Suprapubic skin (tissue), 3 donors: ENCODE results near the gene ERGIC1.

Experiments
- EP300 ChIP-seq: sonication (generic); formaldehyde crosslinking; IDR thresholded peaks from one replicate; pipeline ENCODE4 v1.6.1; 2017; ENCODE audit warnings: antibody characterized with exemption
- POLR2A ChIP-seq, 2 donors: fragments of 450-650 bp; IDR thresholded peaks; one replicate each; pipeline ENCODE4 v1.6.1; 2017; ENCODE audit warnings: antibody characterized with exemption in 2 of 2, mild to moderate bottlenecking in 2 of 2, moderate library complexity in 2 of 2
- TF ChIP-seq, protein P1 (sequence below), 2 donors: fragments of 200-600 bp in 1 of 2; fragments of 450-650 bp in 1 of 2; sonication (generic) in 1 of 2; IDR thresholded peaks; one replicate each; pipeline ENCODE4 v1.5.1; 2016 to 2019; ENCODE audit warnings: antibody characterized with exemption in 2 of 2, mild to moderate bottlenecking in 1 of 2, moderate library complexity in 1 of 2

DNA sequence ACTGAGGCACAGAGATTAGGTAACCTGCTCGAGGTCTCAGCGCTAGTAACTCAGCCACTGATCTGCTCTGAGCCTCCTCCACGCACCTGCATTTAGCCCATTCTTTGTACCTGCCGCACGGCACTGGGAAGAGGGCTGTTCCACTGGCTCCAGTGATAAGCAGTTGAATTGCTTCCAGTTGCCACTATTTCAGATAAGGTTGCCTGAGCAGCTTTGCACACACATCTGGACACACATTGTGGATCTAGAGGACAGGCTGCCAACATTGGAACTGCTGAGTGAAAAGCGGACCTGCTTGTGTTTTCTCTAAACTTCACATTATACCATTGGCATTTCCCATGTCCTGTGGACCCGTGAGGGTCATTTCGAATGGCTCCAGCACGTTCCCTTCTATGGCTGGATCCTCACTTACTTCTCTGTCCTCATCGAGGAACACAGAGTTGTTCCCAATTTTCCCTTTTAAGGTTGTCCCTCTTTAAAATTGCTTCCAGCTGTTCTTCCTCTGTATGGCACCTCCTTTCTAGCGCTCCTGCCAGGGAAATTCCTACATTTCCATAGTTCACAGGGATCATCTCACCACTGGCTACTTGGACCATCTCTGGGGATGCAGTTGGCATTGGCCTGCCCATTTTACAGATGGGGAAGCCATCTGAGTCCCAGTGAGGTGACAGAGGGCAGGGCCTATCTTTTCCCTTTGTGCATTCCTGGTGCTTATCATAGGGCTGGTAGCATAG, 79.2 kb downstream of the ERGIC1 start:
- no peak for TF ChIP-seq EP300
- TF ChIP-seq, protein P1, sequence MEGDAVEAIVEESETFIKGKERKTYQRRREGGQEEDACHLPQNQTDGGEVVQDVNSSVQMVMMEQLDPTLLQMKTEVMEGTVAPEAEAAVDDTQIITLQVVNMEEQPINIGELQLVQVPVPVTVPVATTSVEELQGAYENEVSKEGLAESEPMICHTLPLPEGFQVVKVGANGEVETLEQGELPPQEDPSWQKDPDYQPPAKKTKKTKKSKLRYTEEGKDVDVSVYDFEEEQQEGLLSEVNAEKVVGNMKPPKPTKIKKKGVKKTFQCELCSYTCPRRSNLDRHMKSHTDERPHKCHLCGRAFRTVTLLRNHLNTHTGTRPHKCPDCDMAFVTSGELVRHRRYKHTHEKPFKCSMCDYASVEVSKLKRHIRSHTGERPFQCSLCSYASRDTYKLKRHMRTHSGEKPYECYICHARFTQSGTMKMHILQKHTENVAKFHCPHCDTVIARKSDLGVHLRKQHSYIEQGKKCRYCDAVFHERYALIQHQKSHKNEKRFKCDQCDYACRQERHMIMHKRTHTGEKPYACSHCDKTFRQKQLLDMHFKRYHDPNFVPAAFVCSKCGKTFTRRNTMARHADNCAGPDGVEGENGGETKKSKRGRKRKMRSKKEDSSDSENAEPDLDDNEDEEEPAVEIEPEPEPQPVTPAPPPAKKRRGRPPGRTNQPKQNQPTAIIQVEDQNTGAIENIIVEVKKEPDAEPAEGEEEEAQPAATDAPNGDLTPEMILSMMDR (IDR thresholded peaks at IDR 0.05): no peak
- no peak for TF ChIP-seq POLR2A (IDR thresholded peaks at IDR 0.05)
